Neural progenitor cell (in vitro differentiated cells): ENCODE results near the gene TRIOBP. TPM values are rescaled to one million over a fixed set of nuclear protein-coding genes. Genes with fewer than 3 reads are reported as not detected.

Source experiments
- DNase-seq: peaks from one replicate; pipeline ENCODE4 v3.0.0-alpha.2; 2016; ENCODE audit warnings: low spot score
- H2AFZ ChIP-seq: fragments of 200-600 bp; sonication (generic); replicated peaks from 2 replicates; pipeline ENCODE4 v1.6.1; 2016; ENCODE audit warnings: antibody characterized with exemption
- H3F3A ChIP-seq: fragments of 200-600 bp; sonication (generic); 2 replicates; pipeline ENCODE4 v1.6.1; 2016; ENCODE audit warnings: antibody characterized with exemption, low read depth
- H3K27ac ChIP-seq: fragments of 200-600 bp; sonication (generic); 2 replicates; pipeline ENCODE4 v1.5.1; 2016; ENCODE audit warnings: mild to moderate bottlenecking
- H3K27me3 ChIP-seq: fragments of 200-600 bp; sonication (generic); 2 replicates; pipeline ENCODE4 v1.6.1; 2016; ENCODE audit warnings: mild to moderate bottlenecking, moderate library complexity
- H3K36me3 ChIP-seq: fragments of 200-600 bp; sonication (generic); 2 replicates; pipeline ENCODE4 v1.5.1; 2016
- H3K4me1 ChIP-seq: fragments of 200-600 bp; sonication (generic); 2 replicates; pipeline ENCODE4 v1.6.1; 2016; ENCODE audit warnings: mixed run types
- H3K4me2 ChIP-seq: fragments of 200-600 bp; sonication (generic); 2 replicates; pipeline ENCODE4 v1.6.1; 2016
- H3K4me3 ChIP-seq: fragments of 200-600 bp; sonication (generic); 2 replicates; pipeline ENCODE4 v1.5.1; 2016
- H3K79me2 ChIP-seq: fragments of 200-600 bp; sonication (generic); 2 replicates; pipeline ENCODE4 v1.6.1; 2016; ENCODE audit warnings: low read depth
- H3K9ac ChIP-seq: fragments of 200-600 bp; sonication (generic); 2 replicates; pipeline ENCODE4 v1.6.1; 2016
- H3K9me3 ChIP-seq: fragments of 200-600 bp; sonication (generic); 2 replicates; pipeline ENCODE4 v1.5.1; 2016; ENCODE audit warnings: low read depth
- H4K20me1 ChIP-seq: fragments of 200-600 bp; sonication (generic); 2 replicates; pipeline ENCODE4 v1.6.1; 2016; ENCODE audit warnings: low read depth
- H3K27ac Mint-ChIP-seq: 3 replicates; pipeline ENCODE4 v1.8.0; 2021; ENCODE audit warnings: mixed read lengths
- H3K27me3 Mint-ChIP-seq: 2 replicates; pipeline ENCODE4 v1.8.0; 2022; ENCODE audit warnings: low read depth, mild to moderate bottlenecking, inconsistent platforms, moderate library complexity, mixed read lengths; ENCODE audit not compliant: insufficient read depth
- H3K36me3 Mint-ChIP-seq: 3 replicates; pipeline ENCODE4 v1.8.0; 2021; ENCODE audit warnings: mixed read lengths
- H3K4me1 Mint-ChIP-seq: 3 replicates; pipeline ENCODE4 v1.8.0; 2021; ENCODE audit warnings: mixed read lengths
- H3K4me3 Mint-ChIP-seq: 3 replicates; pipeline ENCODE4 v1.8.0; 2021; ENCODE audit warnings: mild to moderate bottlenecking, moderate library complexity, mixed read lengths
- H3K9me3 Mint-ChIP-seq: 3 replicates; pipeline ENCODE4 v1.8.0; 2020; ENCODE audit warnings: mixed read lengths
- CTCF ChIP-seq: fragments of 200-600 bp; sonication (generic); IDR thresholded peaks from 2 replicates; pipeline ENCODE4 v1.5.1; 2017; ENCODE audit warnings: antibody characterized with exemption, mild to moderate bottlenecking
- EZH2 ChIP-seq: fragments of 200-600 bp; sonication (generic); IDR thresholded peaks from 2 replicates; pipeline ENCODE4 v1.6.1; 2017; ENCODE audit warnings: antibody characterized with exemption, mild to moderate bottlenecking, moderate library complexity
- EZH2phosphoT487 ChIP-seq: fragments of 200-600 bp; sonication (generic); IDR thresholded peaks from 2 replicates; pipeline ENCODE4 v1.6.1; 2017; ENCODE audit warnings: antibody characterized with exemption
- total RNA-seq: library from RNA; depleted of rRNA; stranded (reverse); fragments of >200 nt; gene quantifications from 2 replicates; pipeline ENCODE4 v1.2.3, GENCODE V29; 2015; ENCODE audit warnings: low replicate concordance

The TRIOBP gene
- total RNA-seq, 1 donor from 2014 or later: 25.2 TPM

- no peaks in the 10 kb centered on the region for H3K36me3 ChIP-seq
- peaks cover 18% of the 10 kb centered on the region for H3K36me3 Mint-ChIP-seq
Measured at GRCh38 chr22:37763652-37764051, 66.8 kb downstream of the TRIOBP start.

GRCh38 chr22:37764622-37765021 is 67.8 kb downstream of the TRIOBP start:
- no peak overlapping the region for H3K4me2 ChIP-seq
- no peak overlapping the region for H3K4me3 Mint-ChIP-seq
- H2AFZ ChIP-seq: no peak overlapping the region
- H3K79me2 ChIP-seq: no peaks in the 10 kb centered on the region
- H3K9me3 Mint-ChIP-seq: no peaks in the 10 kb centered on the region
- H4K20me1 ChIP-seq: peaks cover 6% of the 10 kb centered on the region
- H3K36me3 ChIP-seq: no peaks in the 10 kb centered on the region
- H3K4me1 ChIP-seq: no peaks in the 10 kb centered on the region
- H3K9ac ChIP-seq: no peak overlapping the region
- DNase-seq: no peak
- H3F3A ChIP-seq: no peaks in the 10 kb centered on the region
- TF ChIP-seq EZH2phosphoT487: no peak
- no peak for TF ChIP-seq EZH2
- TF ChIP-seq CTCF: no peak
- H3K27ac Mint-ChIP-seq: no peak overlapping the region
- no peak overlapping the region for H3K27ac ChIP-seq
- H3K27me3 ChIP-seq: no peaks in the 10 kb centered on the region
- H3K4me3 ChIP-seq: no peak overlapping the region
- no peaks in the 10 kb centered on the region for H3K9me3 ChIP-seq
- H3K27me3 Mint-ChIP-seq: peaks cover 6% of the 10 kb centered on the region
- H3K4me1 Mint-ChIP-seq: peaks cover 3% of the 10 kb centered on the region
- H3K36me3 Mint-ChIP-seq: peaks cover 18% of the 10 kb centered on the region

More at GRCh38 chr22:37763652-37764051, 66.8 kb downstream of the TRIOBP start:
- Histone ChIP-seq H3K9ac (no peak overlapping the region), H3F3A (no peaks in the 10 kb centered on the region), H3K9me3 (no peaks in the 10 kb centered on the region), H3K27ac (no peak overlapping the region), H3K79me2 (no peaks in the 10 kb centered on the region), H3K4me2 (no peak overlapping the region), H3K27me3 (no peaks in the 10 kb centered on the region), H2AFZ (no peak overlapping the region), H4K20me1 (peaks cover 6% of the 10 kb centered on the region), H3K4me1 (no peaks in the 10 kb centered on the region), H3K4me3 (no peak overlapping the region)
- H3K27ac Mint-ChIP-seq: no peak overlapping the region
- no peaks in the 10 kb centered on the region for H3K9me3 Mint-ChIP-seq
- no peak overlapping the region for H3K4me3 Mint-ChIP-seq
- TF ChIP-seq EZH2: no peak
- no peak for TF ChIP-seq EZH2phosphoT487
- TF ChIP-seq CTCF: no peak
- peaks cover 6% of the 10 kb centered on the region for H3K27me3 Mint-ChIP-seq
- no peak for DNase-seq
- H3K4me1 Mint-ChIP-seq: peaks cover 3% of the 10 kb centered on the region

DNA sequence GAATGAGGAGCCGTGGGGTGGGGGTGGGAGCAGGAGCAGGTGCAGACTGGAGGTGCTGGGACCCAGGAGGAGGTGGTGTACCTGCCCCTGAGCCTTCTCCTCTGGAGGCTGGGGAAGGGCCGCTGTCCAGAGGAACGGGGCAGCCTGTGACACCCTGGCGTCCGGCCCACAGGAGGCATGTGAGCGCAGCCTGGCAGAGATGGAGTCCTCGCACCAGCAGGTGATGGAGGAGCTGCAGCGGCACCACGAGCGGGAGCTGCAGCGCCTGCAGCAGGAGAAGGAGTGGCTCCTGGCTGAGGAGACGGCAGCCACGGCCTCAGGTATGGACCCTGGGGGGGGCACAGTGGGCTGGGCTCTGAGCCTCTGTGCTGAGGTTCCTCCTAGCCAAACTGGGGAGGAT is 68.7 kb downstream of the TRIOBP start:
- Histone ChIP-seq H3K79me2 (no peaks in the 10 kb centered on the region), H3K36me3 (no peaks in the 10 kb centered on the region), H3K4me3 (no peak overlapping the region), H3F3A (no peaks in the 10 kb centered on the region), H3K9ac (no peak overlapping the region), H4K20me1 (peaks cover 6% of the 10 kb centered on the region), H3K4me1 (no peaks in the 10 kb centered on the region), H3K27me3 (no peaks in the 10 kb centered on the region), H3K27ac (no peak overlapping the region), H3K9me3 (no peaks in the 10 kb centered on the region), H3K4me2 (no peak overlapping the region), H2AFZ (no peak overlapping the region)
- H3K27me3 Mint-ChIP-seq: peaks cover 4% of the 10 kb centered on the region
- H3K9me3 Mint-ChIP-seq: no peaks in the 10 kb centered on the region
- peaks cover 3% of the 10 kb centered on the region for H3K4me1 Mint-ChIP-seq
- peaks cover 12% of the 10 kb centered on the region for H3K36me3 Mint-ChIP-seq
- DNase-seq: no peak
- TF ChIP-seq CTCF (no peak), EZH2 (no peak), EZH2phosphoT487 (no peak)
- no peak overlapping the region for H3K4me3 Mint-ChIP-seq
- no peak overlapping the region for H3K27ac Mint-ChIP-seq
